ENCODE results near the gene LYPD6B. TPM values are rescaled to one million over a fixed set of nuclear protein-coding genes. Genes with fewer than 3 reads are reported as not detected.

LYPD6B gene
- polyA plus RNA-seq, 1 of the 3 experiments (the other 2 are of a cell fraction) = 18.2 TPM

GRCh38 chr2:149261692-149262091 lies 223.2 kb downstream of the LYPD6B start:
- H3K27ac ChIP-seq (ENCODE audit: low read depth in 2 of 2, low read length in 1 of 2) = no peak overlapping the region
- no peak for TF ChIP-seq RXRA (IDR thresholded peaks at IDR 0.05; ENCODE audit: borderline replicate concordance, low read depth)
- TF ChIP-seq FOXM1 (IDR thresholded peaks at IDR 0.05; ENCODE audit: low read depth) = no peak
- TF ChIP-seq NRF1 (IDR thresholded peaks at IDR 0.05; ENCODE audit: low read depth, low read length) = no peak
- no peak for TF ChIP-seq MXI1 (IDR thresholded peaks at IDR 0.05; ENCODE audit: low read depth, low read length)
- no peak for TF ChIP-seq USF1 (IDR thresholded peaks at IDR 0.05; ENCODE audit: borderline replicate concordance, low read depth)
- no peak for TF ChIP-seq REST (IDR thresholded peaks at IDR 0.05; ENCODE audit: low read depth, low read length)
- TF ChIP-seq, protein P1, sequence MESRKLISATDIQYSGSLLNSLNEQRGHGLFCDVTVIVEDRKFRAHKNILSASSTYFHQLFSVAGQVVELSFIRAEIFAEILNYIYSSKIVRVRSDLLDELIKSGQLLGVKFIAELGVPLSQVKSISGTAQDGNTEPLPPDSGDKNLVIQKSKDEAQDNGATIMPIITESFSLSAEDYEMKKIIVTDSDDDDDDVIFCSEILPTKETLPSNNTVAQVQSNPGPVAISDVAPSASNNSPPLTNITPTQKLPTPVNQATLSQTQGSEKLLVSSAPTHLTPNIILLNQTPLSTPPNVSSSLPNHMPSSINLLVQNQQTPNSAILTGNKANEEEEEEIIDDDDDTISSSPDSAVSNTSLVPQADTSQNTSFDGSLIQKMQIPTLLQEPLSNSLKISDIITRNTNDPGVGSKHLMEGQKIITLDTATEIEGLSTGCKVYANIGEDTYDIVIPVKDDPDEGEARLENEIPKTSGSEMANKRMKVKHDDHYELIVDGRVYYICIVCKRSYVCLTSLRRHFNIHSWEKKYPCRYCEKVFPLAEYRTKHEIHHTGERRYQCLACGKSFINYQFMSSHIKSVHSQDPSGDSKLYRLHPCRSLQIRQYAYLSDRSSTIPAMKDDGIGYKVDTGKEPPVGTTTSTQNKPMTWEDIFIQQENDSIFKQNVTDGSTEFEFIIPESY (IDR thresholded peaks at IDR 0.05; ENCODE audit: borderline replicate concordance, low read depth) = no peak
- TF ChIP-seq FOXJ3 (CRISPR knock-in tag; IDR thresholded peaks at IDR 0.05) = no peak
- no peak for TF ChIP-seq EP300 (IDR thresholded peaks at IDR 0.05; ENCODE audit: borderline replicate concordance in 1 of 2, low read depth in 1 of 2, low read length in 1 of 2)
- TF ChIP-seq RAD21 (IDR thresholded peaks at IDR 0.05; ENCODE audit: low read length) = no peak
- TF ChIP-seq RCOR1 (IDR thresholded peaks at IDR 0.05; ENCODE audit: low read length) = no peak
- no peak for TF ChIP-seq MEF2A (IDR thresholded peaks at IDR 0.05; ENCODE audit: borderline replicate concordance, low read depth)
- no peak for TF ChIP-seq TEAD4 (IDR thresholded peaks at IDR 0.05; ENCODE audit: borderline replicate concordance, insufficient read depth)
- TF ChIP-seq, protein P2, sequence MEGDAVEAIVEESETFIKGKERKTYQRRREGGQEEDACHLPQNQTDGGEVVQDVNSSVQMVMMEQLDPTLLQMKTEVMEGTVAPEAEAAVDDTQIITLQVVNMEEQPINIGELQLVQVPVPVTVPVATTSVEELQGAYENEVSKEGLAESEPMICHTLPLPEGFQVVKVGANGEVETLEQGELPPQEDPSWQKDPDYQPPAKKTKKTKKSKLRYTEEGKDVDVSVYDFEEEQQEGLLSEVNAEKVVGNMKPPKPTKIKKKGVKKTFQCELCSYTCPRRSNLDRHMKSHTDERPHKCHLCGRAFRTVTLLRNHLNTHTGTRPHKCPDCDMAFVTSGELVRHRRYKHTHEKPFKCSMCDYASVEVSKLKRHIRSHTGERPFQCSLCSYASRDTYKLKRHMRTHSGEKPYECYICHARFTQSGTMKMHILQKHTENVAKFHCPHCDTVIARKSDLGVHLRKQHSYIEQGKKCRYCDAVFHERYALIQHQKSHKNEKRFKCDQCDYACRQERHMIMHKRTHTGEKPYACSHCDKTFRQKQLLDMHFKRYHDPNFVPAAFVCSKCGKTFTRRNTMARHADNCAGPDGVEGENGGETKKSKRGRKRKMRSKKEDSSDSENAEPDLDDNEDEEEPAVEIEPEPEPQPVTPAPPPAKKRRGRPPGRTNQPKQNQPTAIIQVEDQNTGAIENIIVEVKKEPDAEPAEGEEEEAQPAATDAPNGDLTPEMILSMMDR (IDR thresholded peaks at IDR 0.05) = no peak
- no peak for TF ChIP-seq TCF12 (IDR thresholded peaks at IDR 0.05)
- no peak for TF ChIP-seq YY1 (IDR thresholded peaks at IDR 0.05; ENCODE audit: low read depth)
- TF ChIP-seq MAX (IDR thresholded peaks at IDR 0.05; ENCODE audit: low read depth) = no peak
- no peak for TF ChIP-seq FOSL2 (IDR thresholded peaks at IDR 0.05; ENCODE audit: borderline replicate concordance, low read depth)
- no peak for TF ChIP-seq CHD2 (IDR thresholded peaks at IDR 0.05; ENCODE audit: low read length, partially characterized antibody)
- no peak for TF ChIP-seq IRF3 (IDR thresholded peaks at IDR 0.05; ENCODE audit: low read depth, low read length)
- H3K4me1 ChIP-seq (ENCODE audit: control insufficient read depth in 1 of 2, insufficient read depth in 2 of 2, low read depth in 1 of 2, low read length in 1 of 2) = no peaks in the 10 kb centered on the region
- no peak overlapping the region for H3K4me2 ChIP-seq
- H3K9me2 ChIP-seq = no peaks in the 10 kb centered on the region
- H3K4me3 ChIP-seq (ENCODE audit: low read depth in 2 of 2, low read length in 1 of 2) = no peak overlapping the region
- CTCF ChIA-PET = interaction anchor here (1.1 kb wide), 1 partner anchor 246 kb away, joined by 5 read pairs; no protein-coding TSS in a partner anchor
- POLR2A ChIA-PET = no interaction called here
- H3K36me3 ChIP-seq (replicated peaks in 1 of 2; ENCODE audit: control insufficient read depth in 1 of 2, insufficient read depth in 2 of 2, low read length in 1 of 2) = no peaks in the 10 kb centered on the region
- no peaks in the 10 kb centered on the region for H3K9me3 ChIP-seq
- no peaks in the 10 kb centered on the region for H4K20me1 ChIP-seq (ENCODE audit: insufficient read depth)
- no peak overlapping the region for H2AFZ ChIP-seq (ENCODE audit: low read depth)
- H3K79me2 ChIP-seq (ENCODE audit: insufficient read depth) = no peaks in the 10 kb centered on the region
- no peaks in the 10 kb centered on the region for H3F3A ChIP-seq (replicated peaks; ENCODE audit: insufficient read depth)
- no peak for DNase-seq
- H3K9ac ChIP-seq = no peak overlapping the region
- H3K27me3 ChIP-seq (ENCODE audit: insufficient read depth) = no peaks in the 10 kb centered on the region
- 83% methylated on average over 3 of the region's 3 CpGs for WGBS (ENCODE audit: low lambda C conversion rate)

Measured in SK-N-SH (cell line).